ENCODE data around the gene KLK6.

KLK6 gene

DNA sequence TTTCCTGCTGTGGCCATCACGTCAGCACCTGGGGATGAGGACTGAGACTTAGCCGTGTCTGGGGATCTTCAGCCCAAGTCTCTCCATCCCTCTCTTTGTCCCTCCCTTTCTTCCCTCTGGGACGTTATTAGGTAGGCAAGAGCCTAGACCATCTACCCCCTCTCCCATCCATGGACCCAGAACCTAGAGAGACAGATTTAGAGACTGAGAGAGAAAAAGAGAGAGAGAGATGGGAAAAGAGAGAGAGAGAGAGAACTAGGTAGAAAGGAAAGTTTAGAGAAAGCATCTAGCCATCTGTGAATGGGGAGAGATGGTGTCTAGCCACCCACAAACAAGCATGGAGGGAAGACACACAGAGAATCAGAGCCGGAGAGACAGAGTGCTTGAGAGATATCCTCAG is 58.7 kb downstream of the KLK6 start:
- DNase-seq (ENCODE audit: low spot score) = no peak

GRCh38 chr19:50909240-50910070 is 59.9 kb downstream of the KLK6 start:
- DNase-seq (ENCODE audit: low spot score) = no peak

All from CD4-positive, alpha-beta T cell treated with Interleukin-6 at 100 ng/mL for 8 hours (primary cell).